Activated CD8-positive, alpha-beta memory T cell treated with anti-CD3 and anti-CD28 coated beads for 1 hour (primary cell): ENCODE measurements around the gene CEP70.

ENCODE experiments used
- DNase-seq, 2 donors: peaks; one replicate each; pipeline ENCODE4 v3.0.0-alpha.2; 2020; ENCODE audit warnings: low read depth in 1 of 2; ENCODE audit errors: extremely low read depth in 1 of 2

Gene CEP70

DNA sequence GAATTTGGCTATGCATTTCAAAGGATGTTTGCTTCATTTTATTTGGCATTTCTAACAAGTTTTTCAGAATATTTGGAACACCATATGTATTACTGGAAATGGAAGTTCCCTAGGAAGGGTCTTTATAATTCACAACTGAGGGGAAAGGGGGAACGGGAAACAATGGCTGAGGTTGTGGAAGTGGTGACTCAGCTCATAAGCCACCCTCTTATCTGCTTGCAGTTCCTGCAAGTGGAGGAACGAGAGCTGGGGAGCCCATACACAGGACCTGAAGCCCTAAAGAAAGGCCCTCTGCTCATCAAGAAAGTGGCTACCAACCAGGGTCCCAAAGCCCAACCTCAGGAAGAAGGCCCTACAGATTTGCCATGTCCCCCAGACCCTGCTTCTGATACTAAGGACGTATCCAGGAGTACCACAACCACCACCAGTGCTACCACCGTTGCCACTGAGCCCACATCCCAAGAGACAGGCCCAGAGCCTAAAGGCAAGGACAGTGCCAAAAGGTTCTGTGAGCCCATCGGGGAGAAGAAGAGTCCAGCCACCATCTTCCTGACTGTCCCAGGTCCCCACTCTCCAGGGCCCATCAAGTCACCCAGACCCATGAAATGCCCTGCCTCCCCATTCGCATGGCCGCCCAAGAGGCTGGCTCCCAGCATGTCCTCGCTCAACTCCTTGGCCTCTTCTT is 121.8 kb downstream of the CEP70 start:
- no peak for DNase-seq

GRCh38 chr3:138471481-138471880 is 122.6 kb downstream of the CEP70 start:
- DNase-seq: no peak

DNA sequence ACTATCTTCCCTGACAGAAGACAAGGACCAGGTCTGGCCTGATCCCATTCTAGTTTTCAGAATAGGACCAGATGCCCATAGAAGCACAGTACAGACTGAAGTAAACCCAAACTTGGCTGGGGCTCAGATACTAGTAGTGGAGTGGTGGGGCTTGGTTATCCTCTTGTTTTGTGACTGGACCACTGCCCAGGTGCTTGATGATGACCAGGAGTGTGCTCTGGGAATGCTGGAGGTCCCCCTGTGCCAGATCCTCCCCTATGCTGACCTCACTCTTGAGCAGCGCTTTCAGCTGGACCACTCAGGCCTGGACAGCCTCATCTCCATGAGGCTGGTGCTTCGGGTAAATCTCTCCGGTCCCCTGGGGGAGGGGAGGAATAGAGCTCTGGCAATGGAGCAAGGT is 123.4 kb downstream of the CEP70 start:
- no peak for DNase-seq

DNA sequence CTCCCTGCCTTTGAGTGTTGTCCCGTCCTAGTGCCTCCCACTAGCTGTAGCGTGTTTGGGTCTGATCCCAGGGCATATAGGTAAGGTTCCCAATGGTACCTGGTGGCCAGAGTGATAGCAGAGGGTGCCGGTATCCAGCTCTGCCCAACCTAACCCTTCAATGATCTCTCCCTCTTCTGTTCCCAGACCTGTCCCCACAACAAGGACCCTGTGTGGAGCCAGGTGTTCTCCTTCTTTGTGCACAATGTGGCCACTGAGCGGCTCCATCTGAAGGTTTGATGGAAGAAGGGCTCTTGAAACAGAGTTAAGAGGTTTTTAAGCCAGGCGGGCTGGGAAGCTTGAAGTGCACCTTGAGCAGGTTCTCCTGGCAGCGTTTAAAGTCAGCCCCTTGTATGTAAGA is 124.2 kb downstream of the CEP70 start:
- no peak for DNase-seq

GRCh38 chr3:138468886-138469285 is 125.2 kb downstream of the CEP70 start:
- no peak for DNase-seq

- no peak for DNase-seq
Observed at GRCh38 chr3:138468451-138468850, 125.6 kb downstream of the CEP70 start.

DNA sequence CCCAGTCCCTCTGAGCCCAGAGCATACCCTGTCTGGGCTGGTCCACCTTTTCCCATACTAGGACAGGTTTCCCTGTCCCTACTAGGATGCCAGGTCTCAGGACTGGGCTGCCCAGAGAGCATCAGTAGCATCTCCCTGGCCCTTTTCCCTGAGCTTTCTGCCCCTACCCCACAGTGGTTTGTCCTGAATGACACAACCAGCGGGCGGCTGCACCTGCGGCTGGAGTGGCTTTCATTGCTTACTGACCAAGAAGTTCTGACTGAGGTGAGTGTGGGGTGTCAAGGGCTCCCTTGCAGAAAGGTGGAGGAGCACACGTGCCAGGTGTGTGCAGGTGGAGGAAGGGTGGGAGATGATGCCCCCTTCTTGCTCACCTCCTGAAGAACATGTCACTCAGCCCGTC is 126.1 kb downstream of the CEP70 start:
- no peak for DNase-seq

- no peak for DNase-seq
Observed at GRCh38 chr3:138465925-138466324, 128.1 kb downstream of the CEP70 start.

- no peak for DNase-seq
Observed at GRCh38 chr3:138465451-138465850, 128.6 kb downstream of the CEP70 start.

DNA sequence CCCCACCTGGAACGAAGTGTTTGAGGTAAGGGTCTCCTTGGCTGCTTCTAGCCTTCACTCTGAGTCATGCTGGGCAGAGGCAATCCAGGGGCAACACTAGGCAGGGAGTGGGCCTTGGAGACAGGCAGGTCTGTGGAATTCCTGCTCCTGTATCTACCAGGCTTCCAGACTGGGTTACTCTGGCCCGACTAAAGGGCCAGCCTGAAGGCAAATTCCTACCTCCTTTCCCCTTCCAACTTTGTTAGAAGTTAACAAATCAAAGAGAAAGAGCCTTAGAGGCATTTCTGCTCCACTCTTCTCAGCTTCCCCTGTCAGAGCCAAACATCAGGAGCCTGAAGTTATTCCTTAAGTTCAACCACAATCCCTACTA is 129.6 kb downstream of the CEP70 start:
- no peak for DNase-seq

- no peak for DNase-seq
Observed at GRCh38 chr3:138463724-138464490, 130.2 kb downstream of the CEP70 start.

DNA sequence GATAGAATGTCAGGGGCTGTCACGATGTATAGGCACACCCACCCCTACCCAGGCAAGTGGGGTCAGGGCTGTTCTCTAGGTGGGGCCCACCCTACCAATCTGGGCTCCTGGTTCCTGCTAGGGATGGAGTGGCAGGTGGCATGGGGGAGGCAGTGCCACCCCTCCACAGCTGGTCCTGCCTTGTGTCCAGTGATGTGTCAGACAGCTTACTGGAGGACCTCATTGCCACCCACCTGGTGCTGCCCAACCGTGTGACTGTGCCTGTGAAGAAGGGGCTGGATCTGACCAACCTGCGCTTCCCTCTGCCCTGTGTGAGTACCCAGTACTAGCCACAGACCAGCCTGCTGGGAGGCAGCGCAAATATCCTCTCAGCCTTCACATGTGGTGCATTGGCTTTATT is 132.2 kb downstream of the CEP70 start:
- DNase-seq: no peak

- no peak for DNase-seq
Observed at GRCh38 chr3:138461246-138461645, 132.8 kb downstream of the CEP70 start.

- no peak for DNase-seq
Observed at GRCh38 chr3:138460536-138461205, 133.4 kb downstream of the CEP70 start.

DNA sequence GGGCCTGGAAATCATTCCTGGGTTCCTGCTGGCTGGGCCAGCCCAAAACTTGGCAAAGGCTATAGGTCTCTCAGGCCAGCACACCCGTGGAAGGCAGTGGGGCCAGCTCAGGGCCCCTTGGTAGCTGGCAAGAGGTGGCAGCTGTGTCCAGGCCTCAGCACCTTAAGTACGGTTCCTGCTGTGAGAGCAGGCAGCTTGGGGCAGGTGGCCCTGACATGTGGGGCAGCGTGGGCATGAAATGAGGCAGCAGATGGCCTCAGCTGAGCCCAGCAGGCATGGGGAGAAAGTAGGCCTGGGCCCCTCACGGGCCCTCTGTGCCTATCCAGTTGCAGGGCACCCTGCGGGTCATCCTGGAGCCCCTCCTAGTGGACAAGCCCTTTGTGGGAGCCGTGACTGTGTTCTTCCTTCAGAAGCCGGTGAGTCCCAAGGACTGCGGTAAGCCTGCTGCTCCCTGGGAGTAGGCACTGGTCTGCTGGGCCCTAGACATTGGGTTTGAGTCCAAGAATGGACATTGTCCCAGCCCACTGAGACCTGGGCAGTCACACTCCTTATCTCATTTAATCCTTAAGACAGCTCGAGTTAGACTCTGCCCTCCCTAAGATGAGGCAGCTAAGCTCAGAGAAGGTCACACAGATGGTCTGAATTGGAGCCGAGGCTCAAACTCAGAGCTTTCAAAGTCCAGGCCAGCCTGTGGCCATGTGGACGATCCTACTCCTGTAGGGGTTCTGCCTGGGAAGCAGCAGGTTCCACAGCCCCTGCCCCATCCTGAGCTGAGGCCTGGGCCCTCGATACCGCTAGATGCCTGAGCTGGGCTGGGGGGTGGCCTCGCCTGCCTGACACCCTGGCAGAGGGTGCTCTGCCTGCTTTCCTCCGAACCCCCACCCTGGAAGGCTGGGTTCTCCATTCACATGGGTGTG is 134.2 kb downstream of the CEP70 start:
- DNase-seq: no peak

- DNase-seq: no peak
Observed at GRCh38 chr3:138458774-138459499, 135.1 kb downstream of the CEP70 start.

DNA sequence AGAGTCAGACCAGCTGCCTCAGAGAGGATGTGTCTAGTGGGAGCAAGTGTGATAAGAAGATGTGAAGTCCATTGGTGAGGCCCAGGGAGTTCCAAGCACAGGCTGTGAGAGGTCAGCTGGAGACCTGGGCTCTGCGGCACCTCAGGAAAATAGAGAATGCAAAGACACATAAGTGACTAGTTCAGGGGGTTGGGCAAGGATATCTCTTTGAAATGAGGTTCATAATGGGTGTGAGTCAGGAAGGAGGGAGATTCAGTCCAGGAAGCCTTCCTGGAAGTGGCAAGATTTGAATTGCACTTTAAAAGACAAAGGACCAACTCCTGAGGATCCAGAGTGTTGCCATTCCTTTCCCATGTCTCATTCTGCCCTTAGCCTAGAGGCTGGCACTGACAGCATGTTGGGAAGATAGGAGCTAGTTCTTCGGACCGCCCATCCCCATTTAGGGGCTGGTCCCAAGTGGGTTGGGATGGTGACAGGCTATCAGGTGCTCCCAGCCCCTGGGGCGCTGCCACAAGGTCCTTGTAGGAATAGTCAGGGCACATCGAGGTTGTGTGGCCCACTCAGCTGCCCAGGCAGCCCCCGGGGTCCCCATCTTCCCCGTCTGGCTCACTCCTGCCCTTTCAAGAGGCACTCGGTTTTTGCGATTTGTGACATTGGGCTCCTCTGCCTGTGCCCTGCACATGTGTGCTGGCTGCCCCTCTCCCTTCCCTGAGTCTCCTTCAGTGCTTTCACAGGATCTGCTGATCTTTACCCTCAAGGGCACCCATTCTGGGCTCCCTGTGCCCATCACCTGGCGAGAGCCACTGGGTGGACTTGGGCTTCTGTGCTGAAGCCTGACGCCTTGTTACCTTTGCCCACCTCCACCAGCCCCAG is 136.0 kb downstream of the CEP70 start:
- no peak for DNase-seq

DNA sequence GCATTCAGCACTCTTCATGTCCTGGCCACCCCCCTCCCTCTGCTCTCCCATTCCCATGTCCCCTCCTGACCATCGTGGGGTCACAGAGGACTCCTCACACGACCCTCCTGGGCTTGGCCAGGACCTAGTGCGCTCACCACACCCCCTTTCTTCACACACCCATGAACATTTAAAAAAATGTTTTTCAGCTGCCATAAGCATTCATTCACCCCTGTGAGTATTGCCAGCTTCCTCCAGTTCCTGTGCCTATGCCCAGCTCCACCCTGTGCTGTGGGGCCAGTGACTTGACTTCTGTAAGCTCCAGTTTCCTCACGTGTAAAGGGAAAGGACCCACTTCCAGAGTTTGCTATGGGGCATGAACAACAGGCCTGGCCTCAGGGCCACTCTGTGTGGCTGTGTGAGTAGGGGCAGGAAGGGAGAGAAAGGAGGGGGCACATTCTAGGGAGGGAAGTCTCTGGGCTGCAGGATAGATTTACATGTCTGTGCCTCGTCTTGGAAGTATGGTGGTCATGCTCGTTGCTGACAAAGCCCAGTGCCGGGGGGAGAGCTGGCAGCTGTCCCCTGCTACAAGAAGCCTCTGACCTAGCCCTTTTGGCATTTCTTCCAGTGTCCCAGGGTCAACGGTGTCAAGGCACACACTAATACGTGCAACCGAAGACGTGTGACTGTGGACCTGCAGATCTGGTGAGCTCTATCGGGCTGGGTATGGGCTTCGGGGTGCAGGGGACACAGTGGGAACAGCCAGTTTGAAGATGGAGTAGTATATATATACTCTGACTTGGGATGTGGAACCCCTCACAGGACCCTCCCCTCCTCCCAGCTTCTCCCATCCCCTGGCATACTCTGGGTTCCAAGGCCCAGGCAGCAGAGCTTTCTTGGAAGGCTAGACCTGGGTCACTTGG is 136.8 kb downstream of the CEP70 start:
- no peak for DNase-seq
